NCI-H226 (cell line): ENCODE measurements around the gene UQCRHL.
"Not testable (repeated sequence)": the region's sequence is repeated elsewhere in the genome, so short reads cannot be mapped to it uniquely, and the experiment has no call there.

Experiments used
- DNase-seq: peaks from one replicate; pipeline ENCODE4 v3.0.0-alpha.2; 2015

The UQCRHL gene

GRCh38 chr1:15835205-15835740, 27.8 kb upstream of the UQCRHL start:
- DNase-seq = no peak

- DNase-seq = peak; percentile 91
These were observed 27.2 kb upstream of the UQCRHL start for GRCh38 chr1:15834406-15835204.

DNA sequence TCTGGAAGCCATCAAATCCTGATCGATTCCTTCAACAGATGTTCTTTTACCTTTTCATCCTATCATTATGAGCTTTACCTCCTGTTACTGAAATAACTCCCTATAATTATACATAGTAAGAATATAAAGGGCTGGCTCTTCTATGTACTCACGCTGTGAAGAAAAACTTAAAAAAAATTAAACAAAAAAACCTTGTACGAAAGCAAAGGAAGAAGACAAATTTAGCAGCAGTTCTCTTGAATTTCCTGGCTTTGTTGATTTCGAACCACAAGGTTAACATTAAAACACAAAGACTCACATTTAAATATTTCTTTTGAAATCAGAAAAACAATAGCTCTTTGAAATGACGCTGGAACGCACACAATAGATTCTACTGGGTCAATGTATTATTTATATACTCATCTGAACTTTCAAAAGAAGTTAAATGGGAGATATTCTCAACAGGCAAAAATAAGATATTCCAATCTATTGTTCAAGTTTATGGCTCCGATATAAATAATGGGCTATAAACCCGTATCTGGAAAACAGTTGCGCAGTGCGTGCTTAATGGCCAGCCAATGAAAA, 26.5 kb upstream of the UQCRHL start:
- no peak for DNase-seq

GRCh38 chr1:15833069-15833679, 25.7 kb upstream of the UQCRHL start:
- no peak for DNase-seq

DNA sequence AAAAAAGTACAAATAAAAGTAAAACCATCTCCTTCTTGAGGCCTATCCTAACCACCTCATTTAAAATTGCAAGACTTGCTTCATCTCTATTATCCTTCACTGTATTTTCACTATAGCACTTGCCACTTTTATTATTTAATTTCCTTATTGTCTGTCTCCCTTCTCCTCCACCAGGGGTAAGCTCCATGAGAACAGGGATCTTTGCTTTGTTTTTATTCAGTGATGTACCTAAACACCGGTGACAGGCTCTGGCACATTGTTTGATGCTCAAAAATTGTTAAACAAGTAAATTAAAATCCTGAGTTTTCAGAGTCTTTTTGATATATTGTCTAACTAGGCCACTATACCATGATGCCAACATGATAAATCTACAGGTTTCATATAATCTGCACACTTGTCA, 22.8 kb upstream of the UQCRHL start:
- DNase-seq = no peak

DNA sequence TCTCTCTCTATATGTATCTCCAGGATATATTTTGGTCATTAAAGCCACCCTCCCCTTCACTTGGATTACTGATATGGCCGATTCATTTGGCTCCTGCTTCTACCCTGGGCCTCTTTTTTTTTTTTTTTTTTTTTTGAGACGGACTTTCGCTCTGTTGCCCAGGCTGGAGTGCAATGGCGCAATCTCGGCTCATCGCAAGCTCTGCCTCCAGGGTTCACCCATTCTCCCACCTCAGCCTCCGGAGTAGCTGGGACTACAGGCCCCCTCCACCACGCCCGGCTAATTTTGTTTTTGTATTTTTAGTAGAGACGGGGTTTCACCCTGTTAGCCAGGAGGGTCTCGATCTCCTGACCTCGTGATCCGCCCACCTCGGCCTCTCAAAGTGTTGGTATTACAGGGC, 21.5 kb upstream of the UQCRHL start:
- DNase-seq = not testable (repeated sequence)

DNA sequence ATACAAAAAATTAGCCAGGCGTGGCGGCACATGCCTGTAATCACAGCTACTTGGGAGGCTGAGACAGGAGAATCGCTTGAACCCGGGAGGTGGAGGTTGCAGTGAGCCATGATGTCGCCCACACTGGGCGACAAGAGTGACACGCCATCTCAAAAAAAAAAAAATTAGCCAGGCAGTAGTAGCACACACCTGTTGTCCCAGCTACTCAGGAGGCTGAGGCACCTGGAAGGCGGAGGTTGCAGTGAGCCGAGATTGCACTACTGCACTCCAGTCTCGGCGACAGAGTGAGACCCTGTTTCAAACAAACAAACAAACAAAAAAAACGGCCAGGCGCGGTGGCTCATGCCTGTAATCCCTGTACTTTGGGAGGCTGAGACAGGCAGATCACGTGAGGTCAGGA, 20.1 kb upstream of the UQCRHL start:
- not testable (repeated sequence) for DNase-seq

DNA sequence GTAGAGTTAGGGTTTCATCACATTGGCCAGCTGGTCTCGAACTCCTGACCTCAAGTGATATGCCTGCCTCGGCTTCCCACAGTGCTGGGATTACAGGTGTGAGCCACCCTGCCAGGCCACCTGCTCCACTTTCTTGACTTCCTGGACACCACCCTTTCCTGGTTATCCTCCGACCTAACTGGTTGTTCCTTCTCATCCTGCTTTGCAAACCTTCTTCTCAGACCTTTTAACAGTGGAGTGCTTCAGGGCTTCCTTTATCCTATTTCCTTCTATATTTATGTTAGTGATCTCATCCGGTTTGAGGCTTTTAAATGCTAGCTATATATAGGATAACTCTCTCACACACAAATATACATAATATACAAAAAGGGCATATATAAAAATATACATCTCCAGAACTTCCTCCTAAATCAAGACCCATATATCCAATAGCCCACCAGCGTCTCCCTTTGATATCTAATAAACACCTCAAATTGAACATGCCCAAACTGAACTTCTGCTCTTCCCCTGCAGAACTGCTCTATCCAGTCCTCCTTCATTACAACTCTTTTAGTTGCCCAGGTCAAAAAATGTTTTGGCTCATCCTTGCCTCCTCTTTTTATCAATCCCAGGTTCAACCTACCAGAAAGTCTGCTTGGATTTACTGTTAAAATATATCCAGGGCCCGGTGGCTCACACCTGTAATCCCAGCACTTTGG, 19.5 kb upstream of the UQCRHL start:
- DNase-seq = no peak

DNA sequence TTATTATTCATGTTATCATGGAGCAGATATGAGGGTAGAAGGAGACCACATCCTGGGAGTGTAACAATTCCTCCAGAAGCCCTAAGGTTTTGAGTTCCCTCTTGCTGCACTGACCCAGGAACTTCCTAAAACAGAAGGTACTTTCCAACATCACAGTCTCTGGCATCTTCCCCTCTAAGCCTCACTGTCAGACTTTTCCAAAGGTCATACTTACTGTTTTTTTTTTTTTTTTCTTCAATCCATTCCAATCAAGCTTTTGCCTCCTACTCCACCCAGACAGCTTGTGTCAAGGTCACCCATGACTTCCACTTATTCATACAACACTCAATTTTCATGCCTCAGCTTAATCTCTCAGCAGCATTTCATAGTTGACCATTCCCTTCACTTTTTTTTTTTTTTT, 18.4 kb upstream of the UQCRHL start:
- no peak for DNase-seq

GRCh38 chr1:15820478-15820877, 13.0 kb upstream of the UQCRHL start:
- peak; percentile 83 for DNase-seq

DNA sequence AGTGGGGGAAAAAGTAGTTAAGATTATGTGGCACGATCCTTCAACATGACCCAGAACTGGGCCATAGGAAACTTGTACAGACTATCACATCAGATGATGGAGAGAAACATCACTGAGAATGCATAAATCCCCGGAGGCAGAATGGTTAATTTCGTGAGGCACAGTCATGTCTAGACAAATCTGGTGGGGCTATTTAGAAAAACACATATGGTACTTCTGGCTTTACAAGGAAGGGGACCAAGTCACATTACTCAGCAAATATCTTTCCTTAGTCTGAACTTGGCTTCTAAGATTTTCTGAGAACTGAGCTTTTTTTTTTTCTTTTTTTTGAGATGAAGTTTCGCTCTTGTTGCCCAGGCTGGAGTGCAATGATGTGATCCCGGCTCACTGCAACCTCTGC, 9.2 kb upstream of the UQCRHL start:
- DNase-seq = no peak

DNA sequence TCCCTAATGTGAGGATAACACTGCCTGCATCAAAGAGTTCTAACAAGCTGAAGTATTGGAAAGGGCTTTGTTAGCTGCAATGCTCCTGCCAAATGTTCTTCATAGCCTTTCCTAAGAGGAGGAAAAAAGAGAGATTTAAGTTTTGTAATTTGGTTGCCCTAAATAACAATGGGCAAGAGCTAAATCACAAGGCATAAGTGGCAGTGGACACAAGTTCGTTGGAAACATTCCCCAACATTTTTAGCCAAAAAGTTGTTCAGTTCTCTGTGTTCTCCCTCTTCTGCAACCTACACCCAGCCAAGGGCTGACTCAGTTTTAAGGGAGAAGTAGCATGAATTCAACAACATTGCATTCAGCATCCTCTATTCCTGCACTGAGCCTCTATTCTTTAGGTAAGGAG, 2.6 kb upstream of the UQCRHL start:
- DNase-seq = no peak

GRCh38 chr1:15808955-15809354, 1.5 kb upstream of the UQCRHL start:
- no peak for DNase-seq

DNA sequence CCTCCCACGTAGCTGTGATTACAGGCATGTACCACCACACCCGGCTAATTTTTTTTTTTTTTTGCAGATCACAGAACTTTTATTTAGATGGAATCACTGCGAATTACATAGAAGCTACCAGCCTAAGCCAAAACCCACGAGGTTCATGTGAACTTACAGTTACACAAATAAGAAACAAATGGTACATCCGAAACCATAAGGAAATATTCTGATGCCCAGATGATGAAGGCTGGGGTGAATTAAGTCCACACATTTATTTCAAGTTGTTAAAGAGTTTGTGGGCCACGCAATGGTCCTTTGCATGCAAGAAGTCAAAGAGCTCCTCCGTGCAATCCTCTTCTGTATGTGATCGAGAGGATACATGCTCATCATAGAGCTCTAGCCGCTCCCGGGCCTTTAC, 328 bp downstream of the UQCRHL start:
- DNase-seq = no peak

- DNase-seq = no peak
These were observed 3.4 kb downstream of the UQCRHL start for GRCh38 chr1:15804060-15804459.

DNA sequence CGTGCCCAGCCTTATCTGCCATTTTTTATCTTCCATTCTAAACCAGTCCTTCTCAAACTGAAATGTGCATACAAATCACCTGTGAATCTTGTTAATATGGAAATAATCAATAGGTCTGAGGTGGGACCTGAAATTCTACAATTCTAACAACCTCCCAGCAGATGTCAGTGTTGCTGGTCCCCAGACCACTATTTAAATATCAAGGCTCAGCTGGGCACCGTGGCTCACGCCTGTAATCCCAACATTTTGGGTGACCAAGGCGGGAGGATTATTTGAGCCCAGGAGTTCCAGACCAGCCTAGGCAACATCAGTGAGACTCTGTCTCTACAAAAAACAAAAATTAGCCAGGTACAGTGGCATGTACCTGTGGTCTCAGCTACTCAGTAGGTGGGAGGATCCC, 4.1 kb downstream of the UQCRHL start:
- DNase-seq = no peak

GRCh38 chr1:15802234-15802965, 5.0 kb downstream of the UQCRHL start:
- DNase-seq = peak; percentile 67

GRCh38 chr1:15799928-15800835, 7.3 kb downstream of the UQCRHL start:
- DNase-seq = peak; percentile 98

DNA sequence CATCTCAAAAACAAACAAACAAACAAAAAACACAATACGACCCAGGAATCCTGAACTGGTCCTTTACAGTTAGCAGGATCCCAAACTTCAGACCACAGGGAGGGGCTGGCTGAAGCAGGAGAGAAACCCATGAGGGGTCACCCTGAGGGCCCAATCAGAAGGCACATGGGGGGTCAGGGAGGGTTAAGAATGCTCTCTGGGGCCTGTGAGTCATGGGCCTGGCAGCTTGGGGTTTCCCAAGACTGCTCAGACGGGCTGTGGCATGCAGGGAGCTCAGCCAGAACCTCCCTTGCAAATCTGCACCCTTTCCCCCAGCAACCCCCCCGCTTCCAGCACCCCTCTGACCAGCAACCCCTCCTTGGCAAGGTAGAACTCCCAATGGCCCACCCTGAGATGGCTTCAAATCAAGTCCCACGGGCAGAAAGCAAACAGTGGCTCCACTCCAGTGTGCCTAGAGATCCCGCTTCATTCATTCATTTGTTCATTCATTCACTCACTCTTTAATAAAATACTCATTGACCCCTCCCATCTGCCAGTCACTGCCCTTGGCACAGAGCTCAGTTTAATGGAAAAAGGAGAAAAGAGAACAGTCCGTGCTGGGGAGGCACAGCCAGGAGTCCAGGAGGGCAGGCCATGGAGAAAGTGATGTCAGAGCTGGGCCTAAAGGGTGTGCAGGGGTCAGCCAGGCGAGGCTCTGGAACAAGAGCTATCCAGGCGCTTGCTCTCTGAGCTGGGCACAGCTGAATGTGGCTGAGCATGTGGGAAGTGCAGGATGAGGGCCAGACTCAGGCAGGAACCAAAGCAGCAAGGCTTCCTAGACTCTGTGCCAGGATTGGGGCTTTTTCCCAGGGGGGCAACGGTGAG, 8.2 kb downstream of the UQCRHL start:
- DNase-seq = peak; percentile 100

GRCh38 chr1:15797614-15798390, 9.6 kb downstream of the UQCRHL start:
- DNase-seq = peak; percentile 90
